ENCODE measurements around the gene PKP4. TPM values are rescaled to one million over a fixed set of nuclear protein-coding genes. Genes with fewer than 3 reads are reported as not detected.
A peak's percentile ranks its signal among the peaks of the same experiment; 100 is the strongest.

PKP4 gene
- total and polyA plus RNA-seq, 12 donors, result 17.9 to 59.0 (median 45.2) TPM

- intact Hi-C loops (cut with DNase I), result loop anchor here (5.0 to 10.0 kb wide), 10 partner anchors 196 to 424 kb away; no protein-coding TSS in a partner anchor
These were observed 1.8 kb downstream of the PKP4 start for GRCh38 chr2:158458617-158458920.

GRCh38 chr2:158459161-158460003 is 2.6 kb downstream of the PKP4 start:
- intact Hi-C loops (cut with DNase I), result loop anchor here (5.0 to 10.0 kb wide), 10 partner anchors 195 to 425 kb away; no protein-coding TSS in a partner anchor
- DNase-seq (no peak), ATAC-seq (no peak)
- Histone ChIP-seq H3K36me3 (no peaks in the 10 kb centered on the region), H3K4me1 (peaks cover 0 to 61% (median 36%) of the 10 kb centered on the region in 9 donors), H3K27ac (peak overlapping the region in 6 of 10 donors; percentile 93 to 98 (median 97)), H3K27me3 (no peaks in the 10 kb centered on the region), H3K9me3 (no peaks in the 10 kb centered on the region), H3K4me3 (peak overlapping the region in 8 of 10 donors; percentile 83 to 97 (median 91))
- 48 to 50% methylated on average over 9 of the region's 9 CpGs for WGBS, 2 donors
- no peak for TF ChIP-seq CTCF (IDR thresholded peaks at IDR 0.05)

More at GRCh38 chr2:158458617-158458920, 1.8 kb downstream of the PKP4 start:
- TF ChIP-seq CTCF (IDR thresholded peaks at IDR 0.05), result no peak
- no peaks in the 10 kb centered on the region for H3K36me3 ChIP-seq
- H3K27ac ChIP-seq, result peak overlapping the region in 9 of 10 donors; percentile 93 to 98 (median 96)
- H3K9me3 ChIP-seq, result no peaks in the 10 kb centered on the region
- H3K4me1 ChIP-seq, result peaks cover 0 to 56% (median 36%) of the 10 kb centered on the region in 9 donors
- WGBS, 2 donors, result 13 to 18% methylated on average over 9 of the region's 9 CpGs
- ATAC-seq (no peak), DNase-seq (no peak)
- H3K4me3 ChIP-seq, result peak overlapping the region; percentile 57 to 97 (median 91)
- H3K27me3 ChIP-seq, result no peaks in the 10 kb centered on the region

- no peaks in the 10 kb centered on the region for H3K9me3 ChIP-seq
- H3K36me3 ChIP-seq, result no peaks in the 10 kb centered on the region
- peak overlapping the region in 1 of 10 donors; percentile 5 for H3K4me3 ChIP-seq
- peak overlapping the region in 1 of 10 donors; percentile 3 for H3K27ac ChIP-seq
- H3K27me3 ChIP-seq, result no peaks in the 10 kb centered on the region
- no peak for ATAC-seq
- intact Hi-C loops (cut with DNase I), result loop anchor here in 1 of 10 donors (5.0 kb wide), 1 partner anchor 287 kb away; no protein-coding TSS in a partner anchor
- TF ChIP-seq CTCF (IDR thresholded peaks at IDR 0.05), result peak in 6 of 9 donors; percentile 18 to 40 (median 30)
- no peak for DNase-seq
- peaks cover 0 to 61% (median 36%) of the 10 kb centered on the region in 9 donors for H3K4me1 ChIP-seq
- WGBS, 2 donors, result 25 to 34% methylated on average over 3 of the region's 3 CpGs
These were observed 4.0 kb downstream of the PKP4 start for GRCh38 chr2:158460632-158461297.

- H3K27me3 ChIP-seq, result no peaks in the 10 kb centered on the region
- peak in 2 of 8 donors; percentile 21 to 57 for ATAC-seq
- H3K4me1 ChIP-seq, result peaks cover 0 to 49% (median 24%) of the 10 kb centered on the region in 9 donors
- intact Hi-C loops (cut with DNase I), result loop anchor here in 1 of 10 donors (5.0 kb wide), 1 partner anchor 284 kb away; no protein-coding TSS in a partner anchor
- H3K4me3 ChIP-seq, result no peak overlapping the region
- no peak overlapping the region for H3K27ac ChIP-seq
- H3K9me3 ChIP-seq, result no peaks in the 10 kb centered on the region
- no peak for DNase-seq
- no peaks in the 10 kb centered on the region for H3K36me3 ChIP-seq
- WGBS, 2 donors, result 63 to 65% methylated on average over 6 of the region's 6 CpGs
- TF ChIP-seq CTCF (IDR thresholded peaks at IDR 0.05), result no peak
These were observed 6.8 kb downstream of the PKP4 start for GRCh38 chr2:158463496-158464095.

Data from heart right ventricle (tissue), 16 donors.